Measurements from ENCODE around the gene DOK3.

- TF ChIP-seq POLR2A (IDR thresholded peaks at IDR 0.05; ENCODE audit: low read length) (no peak), GATA1 (IDR thresholded peaks at IDR 0.05; ENCODE audit: low read depth, low read length) (no peak)
Measured at GRCh38 chr5:177496070-177496726, 13.4 kb downstream of the DOK3 start.

Data from erythroblast (primary cell).